A549 treated with Mapracorat at 1 μM for 4 hours (cell line): Measurements from ENCODE around the gene GSAP. TPM values are rescaled to one million over a fixed set of nuclear protein-coding genes. Genes with fewer than 3 reads are reported as not detected.

Experiments used
- total RNA-seq: library from RNA; stranded (reverse); fragments of 200-300 nt; extraction: Qiagen RNA extraction; gene quantifications from 5 replicates; pipeline ENCODE4 v1.2.3, GENCODE V29; 2022

The GSAP gene
- total RNA-seq, result 2.6 to 4.7 TPM (median 2.8 TPM) in 5 replicates

DNA sequence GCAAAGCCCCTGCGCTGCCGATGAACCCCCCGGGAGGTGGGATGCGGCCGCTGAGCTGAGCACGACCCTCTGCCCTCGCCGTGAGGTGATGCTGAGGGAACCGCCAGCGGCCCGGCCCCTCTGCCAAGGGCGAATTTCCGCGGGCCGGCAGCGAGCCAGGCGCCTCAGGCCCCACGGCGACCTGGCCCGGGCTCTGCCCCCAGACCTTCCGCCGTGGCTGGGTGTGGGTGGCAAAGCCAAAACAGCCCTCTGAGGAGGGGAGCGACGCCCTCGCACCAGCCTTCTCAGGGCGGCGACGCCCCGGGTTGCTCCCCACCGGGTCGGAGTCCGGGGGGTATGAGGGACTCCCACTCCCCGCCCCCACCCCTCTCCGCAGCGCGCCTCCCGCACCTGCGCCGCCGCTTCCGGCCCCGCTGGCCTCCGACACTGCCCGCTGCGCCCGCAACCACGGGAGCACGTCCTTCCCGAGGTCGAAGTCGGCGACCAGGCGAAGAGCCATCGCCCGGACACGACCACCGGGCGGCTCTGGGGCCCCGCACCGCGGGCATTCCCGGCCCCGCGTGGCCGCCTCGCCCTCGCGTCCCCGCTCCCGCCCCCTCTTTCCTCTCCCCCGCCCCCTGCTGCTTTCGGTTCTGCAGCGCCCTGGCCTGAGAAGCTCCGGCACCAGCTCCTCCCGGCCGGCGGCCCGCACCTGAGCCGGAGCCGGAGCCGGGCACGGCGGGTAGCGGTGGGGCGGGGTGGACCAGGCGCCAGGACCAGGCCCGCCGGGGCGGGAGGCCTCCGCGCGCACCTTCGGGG is at the start of gene GSAP:
Gene GSAP, minus strand, starts transcription at position 527 of the 798 bp plus-strand sequence. Its CDS starts 28 bp downstream, at position 499.

Other genes starting within 250 kb of the GSAP start
- not detected in 5 replicates for gene FGL2, start 216.5 kb downstream of the GSAP start, total RNA-seq
- gene PTPN12, start 120.9 kb upstream of the GSAP start, total RNA-seq, result 55.3 to 84.8 TPM (median 70.9 TPM) in 5 replicates